Right lobe of liver (tissue), 6 donors: ENCODE measurements around the gene ZSWIM5. TPM values are rescaled to one million over a fixed set of nuclear protein-coding genes. Genes with fewer than 3 reads are reported as not detected.

Experiments
- ATAC-seq, 4 donors: fragments of 200-7000 bp; cut with Tn5 transposase; one replicate each; pipeline ENCODE4 v1.9.1; 2020; ENCODE audit warnings: mild to moderate bottlenecking in 4 of 4, moderate library complexity in 4 of 4
- DNase-seq, 3 donors: peaks; one replicate each; pipeline ENCODE4 v3.0.0-alpha.2; 2020
- H3K27ac ChIP-seq, 3 donors: fragments of 200-600 bp; one replicate each; pipeline ENCODE4 v1.8.0; 2022
- H3K27me3 ChIP-seq, 2 donors: fragments of 200-600 bp; one replicate each; pipeline ENCODE4 v1.8.0; 2022
- H3K36me3 ChIP-seq, 4 donors: fragments of 200-600 bp; sonication (generic) in 1 of 4; one replicate each; pipeline versions ENCODE4 v1.5.1 to v1.8.0; 2017 to 2022; ENCODE audit warnings: control low read depth in 1 of 4
- H3K4me1 ChIP-seq, 4 donors: fragments of 200-600 bp; sonication (generic) in 1 of 4; one replicate each; pipeline versions ENCODE4 v1.5.1 to v1.8.0; 2017 to 2022; ENCODE audit warnings: control low read depth in 1 of 4
- H3K4me3 ChIP-seq, 3 donors: fragments of 200-600 bp; one replicate each; pipeline ENCODE4 v1.8.0; 2022
- H3K9me3 ChIP-seq, 4 donors: fragments of 200-600 bp; sonication (generic) in 1 of 4; one replicate each; pipeline versions ENCODE4 v1.5.1 to v1.8.0; 2017 to 2022; ENCODE audit warnings: control low read depth in 1 of 4
- POLR2A ChIP-seq: fragments of 450-650 bp; IDR thresholded peaks from one replicate; pipeline ENCODE4 v1.6.1; 2017; ENCODE audit warnings: antibody characterized with exemption, mild to moderate bottlenecking
- WGBS: methylation state at CpG from one replicate; pipeline ENCODE4 v1.1.6; 2018; ENCODE audit warnings: low coverage, low lambda C conversion rate; ENCODE audit not compliant: insufficient coverage; ENCODE audit errors: missing lambda C conversion rate; 5-methylcytosine and 5-hydroxymethylcytosine counted together
- intact Hi-C, 2 donors: fragments of 100-400 bp; cut with DNase I; formaldehyde crosslinking; loops; one replicate each; pipeline versions ENCODE4 v1.11.2 to v1.14.1; 2022
- total RNA-seq, 6 experiments: library from RNA; depleted of rRNA in 2 of 6; stranded (reverse); fragments of >200 nt in 2 of 6; fragmentation: NEBNext Ultra II Directional in 3 of 6; extraction: Animal tissue kit (Norgen Biotek cat#: 25700) in 3 of 6; gene quantifications; one replicate each; pipeline versions ENCODE4 v1.1.0 to v1.2.4, GENCODE V29; 2016 to 2023
- TF ChIP-seq, protein P1 (sequence below), 4 donors: fragments of 200-600 bp in 3 of 4; fragments of 450-650 bp in 1 of 4; IDR thresholded peaks; one replicate each; pipeline versions ENCODE4 v1.5.1 to v1.8.0; 2016 to 2022; ENCODE audit warnings: antibody characterized with exemption in 4 of 4, mild to moderate bottlenecking in 2 of 4
- donor health status: DM: no; HTN: yes; CAD: no.
- donor health status: DM: no; HTN: no; CAD: no.
- donor health status: DM: no; HTN: no; CAD: no.
- donor health status: DM: no; HTN: yes; CAD: no.
- donor health status: DM: no; HTN: yes; CAD: no.

ZSWIM5 gene
- total RNA-seq, 6 experiments from 2014 or later: 0.18 to 0.46 (median 0.31) TPM

DNA sequence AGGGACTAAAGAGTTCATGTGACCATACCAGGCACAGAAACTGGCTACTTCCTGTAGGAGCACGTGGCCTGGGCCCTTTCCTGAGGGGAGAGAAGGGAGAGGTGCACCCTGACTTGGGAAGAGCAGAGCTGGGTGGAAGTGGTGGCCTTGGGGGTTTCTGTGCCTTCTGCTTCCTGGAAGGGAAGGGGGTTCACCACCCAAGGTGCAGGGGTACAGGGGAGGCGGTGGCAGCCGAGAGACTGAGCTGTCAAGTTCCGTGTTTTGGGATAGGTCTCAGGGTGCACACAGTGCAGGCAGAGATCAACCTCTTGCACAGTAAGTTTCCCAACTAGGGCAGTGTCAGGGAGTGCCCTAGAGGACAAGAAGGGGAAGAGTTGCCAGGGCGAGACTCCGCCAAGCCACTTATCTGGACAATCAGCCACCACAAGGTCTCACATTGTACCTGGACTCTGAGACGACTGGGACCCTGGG is 205.4 kb downstream of the ZSWIM5 start:
- Histone ChIP-seq H3K27me3 (no peaks in the 10 kb centered on the region), H3K27ac (no peak overlapping the region), H3K4me3 (no peak overlapping the region), H3K9me3 (no peaks in the 10 kb centered on the region), H3K36me3 (peaks cover 0 to 40% (median 24%) of the 10 kb centered on the region in 4 donors), H3K4me1 (peaks cover 0 to 2% (median 0%) of the 10 kb centered on the region in 4 donors)
- TF ChIP-seq POLR2A: no peak
- TF ChIP-seq, protein P1, sequence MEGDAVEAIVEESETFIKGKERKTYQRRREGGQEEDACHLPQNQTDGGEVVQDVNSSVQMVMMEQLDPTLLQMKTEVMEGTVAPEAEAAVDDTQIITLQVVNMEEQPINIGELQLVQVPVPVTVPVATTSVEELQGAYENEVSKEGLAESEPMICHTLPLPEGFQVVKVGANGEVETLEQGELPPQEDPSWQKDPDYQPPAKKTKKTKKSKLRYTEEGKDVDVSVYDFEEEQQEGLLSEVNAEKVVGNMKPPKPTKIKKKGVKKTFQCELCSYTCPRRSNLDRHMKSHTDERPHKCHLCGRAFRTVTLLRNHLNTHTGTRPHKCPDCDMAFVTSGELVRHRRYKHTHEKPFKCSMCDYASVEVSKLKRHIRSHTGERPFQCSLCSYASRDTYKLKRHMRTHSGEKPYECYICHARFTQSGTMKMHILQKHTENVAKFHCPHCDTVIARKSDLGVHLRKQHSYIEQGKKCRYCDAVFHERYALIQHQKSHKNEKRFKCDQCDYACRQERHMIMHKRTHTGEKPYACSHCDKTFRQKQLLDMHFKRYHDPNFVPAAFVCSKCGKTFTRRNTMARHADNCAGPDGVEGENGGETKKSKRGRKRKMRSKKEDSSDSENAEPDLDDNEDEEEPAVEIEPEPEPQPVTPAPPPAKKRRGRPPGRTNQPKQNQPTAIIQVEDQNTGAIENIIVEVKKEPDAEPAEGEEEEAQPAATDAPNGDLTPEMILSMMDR (IDR thresholded peaks at IDR 0.05): no peak
- WGBS: 17% methylated on average over 1 of the region's 7 CpGs
- intact Hi-C loops: no loop called here
- ATAC-seq: peak; percentile 69 to 87 (median 71)
- DNase-seq: peak in 1 of 3 donors; percentile 56

DNA sequence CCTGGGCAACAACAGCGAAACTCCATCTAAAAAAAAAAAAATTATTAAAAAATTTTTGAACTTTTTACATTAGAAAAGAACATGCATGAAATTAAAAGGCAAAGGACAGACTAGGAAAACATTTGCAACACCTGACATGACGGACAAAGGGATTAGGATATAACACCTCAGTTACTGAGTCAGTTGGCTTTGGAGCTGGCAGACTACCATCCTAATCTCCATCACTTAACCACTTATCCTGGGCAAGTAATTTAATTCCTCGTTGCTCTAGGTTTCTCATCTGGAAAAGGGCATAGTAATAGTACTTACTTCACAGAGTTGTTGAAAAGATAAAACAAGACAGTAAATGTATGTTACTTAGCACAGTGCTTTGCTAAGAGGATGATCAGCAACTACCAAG is 207.2 kb downstream of the ZSWIM5 start:
- no peaks in the 10 kb centered on the region for H3K9me3 ChIP-seq
- H3K36me3 ChIP-seq: peaks cover 0 to 23% (median 14%) of the 10 kb centered on the region in 4 donors
- 78% methylated on average over 3 of the region's 3 CpGs for WGBS
- no peak for DNase-seq
- no peaks in the 10 kb centered on the region for H3K27me3 ChIP-seq
- peaks cover 0 to 2% (median 0%) of the 10 kb centered on the region in 4 donors for H3K4me1 ChIP-seq
- intact Hi-C loops: no loop called here
- ATAC-seq: no peak
- no peak for TF ChIP-seq POLR2A
- TF ChIP-seq, protein P1 (IDR thresholded peaks at IDR 0.05): no peak
- H3K4me3 ChIP-seq: no peak overlapping the region
- no peak overlapping the region for H3K27ac ChIP-seq

DNA sequence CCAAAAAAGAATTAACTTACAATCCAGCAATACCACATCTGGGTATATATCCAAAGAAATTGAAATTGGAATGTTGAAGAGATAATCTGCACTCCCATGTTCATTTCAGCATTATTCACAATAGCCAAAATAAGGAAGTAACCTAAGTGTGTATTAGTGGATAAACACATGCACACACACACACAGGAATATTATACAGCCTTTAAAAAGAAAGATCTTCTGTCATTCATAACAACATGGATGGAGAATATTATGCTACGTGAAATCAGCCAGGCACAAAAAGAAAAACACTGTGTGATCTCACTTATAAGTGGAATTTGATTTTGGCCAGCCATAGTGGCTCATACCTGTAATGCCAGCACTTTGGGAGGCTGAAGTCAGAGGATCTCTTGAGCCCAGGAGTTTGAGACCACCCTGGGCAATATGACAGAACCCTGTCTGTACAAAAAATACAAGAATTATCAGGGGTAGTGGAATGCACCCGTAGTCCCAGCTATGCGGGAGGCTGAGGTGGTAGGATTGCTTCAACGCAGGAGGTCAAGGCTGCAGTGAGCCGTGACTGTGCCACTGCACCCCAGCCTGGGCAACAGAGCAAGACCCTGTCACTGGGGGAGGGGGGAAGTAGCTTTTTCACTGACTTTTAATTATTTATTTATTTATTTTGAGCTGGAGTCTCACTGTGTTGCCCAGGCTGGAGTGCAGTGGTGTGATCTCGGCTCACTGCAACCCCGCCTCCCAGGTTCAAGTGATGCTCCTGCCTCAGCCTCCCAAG is 210.8 kb downstream of the ZSWIM5 start:
- H3K27ac ChIP-seq: no peak overlapping the region
- TF ChIP-seq POLR2A: no peak
- TF ChIP-seq, protein P1 (IDR thresholded peaks at IDR 0.05): no peak
- WGBS: 92% methylated on average over 6 of the region's 7 CpGs
- no peaks in the 10 kb centered on the region for H3K36me3 ChIP-seq
- intact Hi-C loops: no loop called here
- no peak overlapping the region for H3K4me3 ChIP-seq
- H3K27me3 ChIP-seq: no peaks in the 10 kb centered on the region
- ATAC-seq: no peak
- no peaks in the 10 kb centered on the region for H3K4me1 ChIP-seq
- H3K9me3 ChIP-seq: no peaks in the 10 kb centered on the region
- peak in 1 of 3 donors; percentile 20 for DNase-seq

DNA sequence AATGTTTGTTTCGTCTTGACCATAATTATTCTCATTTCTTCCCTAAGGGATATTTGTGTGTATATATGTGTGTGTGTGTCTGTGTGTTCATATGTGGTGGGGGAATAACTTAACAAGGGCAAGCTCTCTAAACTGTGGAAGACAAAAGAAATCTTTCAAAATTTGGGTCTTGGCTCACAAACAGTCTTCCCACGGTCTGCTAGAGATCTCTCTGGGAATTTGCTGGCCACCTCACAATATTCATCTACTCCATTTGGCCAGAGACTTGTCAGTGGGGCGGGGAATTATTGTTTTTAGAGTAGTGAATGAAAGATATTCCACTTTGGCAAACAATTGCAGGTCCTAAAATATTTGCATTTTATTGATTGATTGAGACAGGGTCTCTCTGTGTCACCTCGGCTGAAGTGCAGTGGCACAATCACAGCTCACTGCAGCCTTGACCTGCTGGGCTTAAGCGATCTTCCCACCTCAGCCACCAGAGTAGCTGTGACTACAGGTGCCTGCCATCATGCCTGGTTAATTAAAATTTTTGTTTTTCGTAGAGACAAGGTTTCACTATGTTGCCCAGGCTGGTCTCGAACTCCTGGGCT is 212.0 kb downstream of the ZSWIM5 start:
- no peaks in the 10 kb centered on the region for H3K27me3 ChIP-seq
- no peak overlapping the region for H3K4me3 ChIP-seq
- ATAC-seq: no peak
- H3K9me3 ChIP-seq: no peaks in the 10 kb centered on the region
- peak in 1 of 3 donors; percentile 28 for DNase-seq
- WGBS: 67% methylated on average over 7 of the region's 7 CpGs
- intact Hi-C loops: no loop called here
- no peak for TF ChIP-seq POLR2A
- TF ChIP-seq, protein P1 (IDR thresholded peaks at IDR 0.05): no peak
- H3K4me1 ChIP-seq: no peaks in the 10 kb centered on the region
- no peak overlapping the region for H3K27ac ChIP-seq
- H3K36me3 ChIP-seq: no peaks in the 10 kb centered on the region
